NCI-H146 treated with DMSO at 0.1 percent for 48 hours (cell line): Measurements from ENCODE around the gene NR1I3.
A peak's percentile ranks its signal among the peaks of the same experiment; 100 is the strongest.

ENCODE experiments used
- DNase-seq: peaks from one replicate; lab custom pipeline; 2025; ENCODE audit not compliant: unreplicated experiment; lab: John Stamatoyannopoulos, UW

NR1I3 gene

DNA sequence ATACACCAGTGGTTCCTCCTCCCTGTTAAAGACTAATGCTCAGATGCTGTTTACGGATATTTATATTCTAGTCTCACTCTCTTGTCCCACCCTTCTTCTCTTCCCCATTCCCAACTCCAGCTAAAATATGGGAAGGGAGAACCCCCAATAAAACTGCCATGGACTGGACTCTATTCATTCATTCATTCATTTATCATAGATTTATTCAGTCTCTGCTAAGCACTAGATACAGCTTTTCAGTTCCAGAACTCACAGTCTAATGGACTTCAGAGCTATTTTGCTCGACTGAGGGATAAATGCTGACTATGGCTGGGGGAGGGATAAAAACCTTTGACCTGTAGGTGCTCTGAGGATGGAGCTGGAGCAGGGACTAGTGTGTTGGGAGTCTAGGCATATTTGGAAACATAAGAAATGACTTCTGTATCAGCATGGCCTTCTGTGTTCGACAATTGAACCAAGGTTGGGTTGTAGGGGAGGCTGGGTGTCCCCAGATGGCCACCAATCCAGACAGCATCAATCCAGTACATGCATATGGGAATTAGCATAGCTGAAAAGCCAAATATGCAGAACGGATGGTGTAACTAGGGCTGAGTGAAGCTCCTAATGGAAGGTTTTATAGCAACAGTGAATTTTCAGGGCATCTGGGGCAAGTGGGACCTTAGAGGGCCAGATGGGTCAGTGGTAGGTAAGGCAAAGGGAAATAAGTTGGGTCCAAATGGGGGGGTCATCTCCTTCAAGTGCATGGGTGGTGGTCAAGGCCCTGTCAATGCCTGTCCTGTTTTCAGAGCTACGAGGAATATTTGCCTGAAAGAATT, 18.7 kb downstream of the NR1I3 start:
- no peak for DNase-seq

DNA sequence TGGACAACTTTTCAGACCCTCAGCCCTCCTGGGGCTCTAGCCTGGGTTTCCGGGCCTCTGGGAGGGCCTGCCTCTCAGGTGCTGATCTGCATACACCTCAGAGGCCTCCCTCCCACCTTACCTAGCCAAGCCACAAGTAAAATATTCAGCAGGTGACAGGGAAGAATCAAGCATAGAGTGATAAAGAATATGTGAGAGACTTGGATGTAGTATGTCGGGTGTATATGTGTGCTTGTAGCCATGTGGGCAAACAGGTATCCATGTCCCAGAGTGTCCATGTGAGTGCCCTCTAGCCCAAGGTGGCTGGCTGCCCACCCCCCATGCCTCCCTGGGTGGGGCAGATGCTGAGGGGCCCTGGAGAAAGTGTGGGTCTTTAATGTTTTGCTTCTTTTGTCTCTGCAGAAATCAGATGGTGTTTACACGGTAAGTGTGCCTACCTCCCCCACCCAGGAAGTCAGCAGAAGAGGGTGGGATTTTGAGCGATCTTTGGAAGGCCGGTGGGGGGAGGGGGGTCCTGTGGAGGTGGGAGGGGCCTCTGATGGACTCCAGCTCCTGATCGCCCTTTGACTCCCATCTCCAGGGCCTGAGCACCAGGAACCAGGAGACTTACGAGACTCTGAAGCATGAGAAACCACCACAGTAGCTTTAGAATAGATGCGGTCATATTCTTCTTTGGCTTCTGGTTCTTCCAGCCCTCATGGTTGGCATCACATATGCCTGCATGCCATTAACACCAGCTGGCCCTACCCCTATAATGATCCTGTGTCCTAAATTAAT, 19.5 kb downstream of the NR1I3 start:
- DNase-seq, result no peak

DNA sequence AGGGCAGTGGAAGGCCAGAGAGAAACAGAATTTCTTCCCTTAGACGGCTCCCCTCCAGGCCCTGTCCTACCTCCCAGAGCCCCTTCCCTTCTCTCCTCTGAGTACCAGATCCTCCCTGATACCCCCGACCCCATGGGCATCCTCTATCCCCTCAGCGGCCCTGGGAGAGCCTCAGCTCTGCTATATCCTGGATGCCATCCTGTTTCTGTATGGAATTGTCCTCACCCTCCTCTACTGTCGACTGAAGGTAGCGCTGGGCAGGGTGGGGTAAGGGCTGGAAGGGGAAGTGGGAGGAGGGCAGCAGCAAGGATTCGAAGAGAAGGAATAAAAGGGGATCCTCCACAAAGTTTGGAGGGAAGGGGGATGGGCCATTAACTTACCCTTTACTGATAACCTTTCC, 20.2 kb downstream of the NR1I3 start:
- DNase-seq, result no peak

DNA sequence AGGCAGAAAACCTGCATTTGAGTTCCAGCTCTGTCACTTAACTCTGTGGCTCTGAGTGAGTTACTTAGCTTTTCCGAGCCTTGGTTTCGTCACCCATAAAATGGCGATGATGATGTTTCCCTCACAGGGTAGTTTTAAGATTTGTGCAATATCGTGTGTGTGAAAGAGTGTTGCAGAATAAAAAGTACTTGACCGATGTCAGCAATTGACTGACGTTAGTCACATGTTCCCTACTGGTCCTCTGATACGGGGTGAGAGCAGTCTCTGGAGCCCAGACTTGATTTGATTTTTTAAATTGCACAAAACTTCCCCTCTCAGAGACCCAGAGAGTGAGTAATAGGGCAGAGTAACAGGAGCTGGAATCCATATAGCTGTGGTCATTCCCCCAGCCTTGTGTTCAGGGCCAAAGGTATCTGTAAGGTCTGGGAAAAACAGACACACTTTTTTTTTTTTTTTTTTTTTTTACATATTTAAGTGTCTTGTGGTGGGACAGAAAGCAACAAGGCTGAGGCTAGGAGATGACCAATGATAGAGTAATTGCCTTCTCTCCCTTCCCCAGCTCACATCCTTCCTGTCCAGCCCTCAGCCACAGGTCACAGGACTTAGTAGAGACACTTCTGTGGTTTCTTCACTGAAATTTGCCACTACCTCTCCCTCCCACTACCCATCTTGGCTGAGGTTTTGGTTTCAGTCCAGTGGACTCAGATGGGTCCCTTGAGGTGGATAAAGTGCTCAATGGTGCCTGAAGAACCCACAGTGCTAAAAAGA, 20.9 kb downstream of the NR1I3 start:
- no peak for DNase-seq

DNA sequence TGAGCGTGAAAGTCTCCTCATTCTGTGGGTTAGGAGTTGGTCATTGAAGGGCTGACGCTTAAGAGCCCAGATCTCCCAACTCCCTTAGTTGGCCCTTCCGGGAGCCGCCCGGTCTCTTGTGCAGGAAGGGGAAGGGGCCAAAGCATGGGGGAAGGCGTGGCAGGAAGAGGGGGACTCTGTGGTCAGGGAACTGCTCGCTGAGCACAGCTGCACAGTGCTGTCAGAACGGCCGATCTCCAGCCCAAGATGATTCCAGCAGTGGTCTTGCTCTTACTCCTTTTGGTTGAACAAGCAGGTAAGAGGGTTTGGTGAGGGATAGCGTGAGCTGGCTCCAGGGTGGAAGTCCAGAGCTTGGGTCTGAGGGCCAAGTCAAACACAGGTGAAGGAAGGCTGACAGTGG, 22.9 kb downstream of the NR1I3 start, which contains the start of gene FCER1G:
TSS of gene FCER1G (plus strand) at position 220 of the 400 bp plus-strand sequence. CDS start at position 247, 27 bp downstream.
- DNase-seq, result no peak

DNA sequence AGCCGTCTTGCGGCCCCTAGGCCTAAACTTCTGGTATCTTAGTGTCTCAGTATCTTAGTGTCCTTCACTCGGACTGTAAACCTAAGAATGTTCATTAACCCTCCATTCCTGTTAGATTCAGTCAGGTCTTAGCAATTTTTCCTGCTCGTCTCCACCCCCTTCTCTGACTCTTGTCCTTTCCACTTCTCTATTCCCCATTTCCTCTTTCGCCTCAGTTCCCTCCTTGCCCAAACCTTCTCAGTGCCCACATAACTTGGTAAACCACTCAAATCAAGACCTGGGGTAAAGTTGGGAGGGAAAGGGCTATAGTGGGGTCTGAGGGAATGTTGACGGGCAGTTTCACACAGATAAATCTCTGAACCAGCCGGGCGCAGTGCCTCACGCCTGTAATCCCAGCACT, 23.6 kb downstream of the NR1I3 start:
- DNase-seq, result no peak

DNA sequence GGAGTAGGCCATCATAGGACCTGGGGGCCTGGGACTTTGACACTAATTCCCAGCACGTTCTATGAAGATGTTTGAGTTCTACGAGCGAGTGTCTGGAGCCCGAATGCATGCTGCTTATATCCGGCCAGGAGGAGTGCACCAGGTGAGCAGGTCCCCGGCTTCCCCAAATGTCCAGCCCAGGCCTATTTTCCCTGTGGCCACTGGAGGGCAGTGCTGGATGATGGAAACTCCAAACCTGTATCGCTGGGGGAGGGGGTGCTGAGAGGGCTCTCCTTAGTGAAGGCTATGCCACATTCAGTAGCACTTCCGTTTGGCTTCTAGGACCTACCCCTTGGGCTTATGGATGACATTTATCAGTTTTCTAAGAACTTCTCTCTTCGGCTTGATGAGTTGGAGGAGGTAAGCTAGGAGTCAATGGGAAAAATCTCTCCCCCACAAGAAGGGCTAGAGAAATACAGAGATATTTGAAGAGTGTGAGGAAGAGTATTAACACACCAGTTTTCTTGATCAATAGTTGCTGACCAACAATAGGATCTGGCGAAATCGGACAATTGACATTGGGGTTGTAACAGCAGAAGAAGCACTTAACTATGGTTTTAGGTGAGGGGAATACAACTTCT, 28.1 kb downstream of the NR1I3 start:
- peak; percentile 62 for DNase-seq

DNA sequence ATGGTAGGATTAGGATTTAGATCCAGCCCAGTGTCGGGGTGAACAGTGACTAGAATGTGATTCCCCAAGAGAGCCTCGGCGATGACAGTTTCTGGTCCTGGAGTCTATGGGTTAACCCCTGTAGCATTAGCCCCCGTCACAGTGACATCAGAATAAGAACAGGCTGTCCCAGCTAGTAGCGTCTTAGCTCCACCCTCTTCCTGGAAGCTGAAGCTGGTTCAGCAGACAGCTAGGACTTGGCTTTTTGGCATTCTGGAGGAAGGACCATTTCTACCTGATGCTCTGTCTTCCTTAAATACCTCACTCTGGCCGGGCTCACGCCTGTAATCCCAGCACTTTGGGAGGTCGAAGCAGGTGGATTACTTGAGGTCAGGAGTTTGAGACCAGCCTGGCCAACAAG, 30.8 kb downstream of the NR1I3 start:
- DNase-seq, result no peak

DNA sequence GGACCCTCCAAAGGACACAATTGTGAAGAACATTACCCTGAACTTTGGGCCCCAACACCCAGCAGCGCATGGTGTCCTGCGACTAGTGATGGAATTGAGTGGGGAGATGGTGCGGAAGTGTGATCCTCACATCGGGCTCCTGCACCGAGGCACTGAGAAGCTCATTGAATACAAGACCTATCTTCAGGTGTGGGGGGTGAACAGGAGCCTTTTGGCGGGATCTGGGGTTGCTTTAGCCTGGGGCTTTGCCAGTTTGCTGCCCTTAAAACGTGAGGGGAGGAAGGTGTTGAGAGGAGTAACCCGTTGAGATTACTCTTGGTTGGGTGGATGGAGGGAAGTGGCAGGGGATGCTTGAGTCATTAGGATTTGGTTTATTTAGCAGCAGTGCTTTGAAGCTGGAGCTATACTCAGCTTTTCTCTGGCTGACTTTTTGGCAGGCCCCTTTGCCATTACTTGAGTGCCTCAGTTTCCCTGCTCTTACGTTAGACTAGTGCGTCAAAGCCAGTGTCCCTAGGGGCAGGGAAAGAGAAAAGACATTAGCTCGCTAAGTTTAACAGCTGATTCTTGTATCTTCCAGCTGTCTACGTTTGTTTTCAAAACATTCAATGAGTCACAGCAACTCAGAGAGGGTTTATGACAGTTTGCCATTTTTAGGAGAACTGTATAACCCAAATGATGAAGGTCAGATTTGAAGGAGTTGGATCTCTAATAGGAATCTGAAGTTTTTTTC, 31.4 kb downstream of the NR1I3 start:
- no peak for DNase-seq

DNA sequence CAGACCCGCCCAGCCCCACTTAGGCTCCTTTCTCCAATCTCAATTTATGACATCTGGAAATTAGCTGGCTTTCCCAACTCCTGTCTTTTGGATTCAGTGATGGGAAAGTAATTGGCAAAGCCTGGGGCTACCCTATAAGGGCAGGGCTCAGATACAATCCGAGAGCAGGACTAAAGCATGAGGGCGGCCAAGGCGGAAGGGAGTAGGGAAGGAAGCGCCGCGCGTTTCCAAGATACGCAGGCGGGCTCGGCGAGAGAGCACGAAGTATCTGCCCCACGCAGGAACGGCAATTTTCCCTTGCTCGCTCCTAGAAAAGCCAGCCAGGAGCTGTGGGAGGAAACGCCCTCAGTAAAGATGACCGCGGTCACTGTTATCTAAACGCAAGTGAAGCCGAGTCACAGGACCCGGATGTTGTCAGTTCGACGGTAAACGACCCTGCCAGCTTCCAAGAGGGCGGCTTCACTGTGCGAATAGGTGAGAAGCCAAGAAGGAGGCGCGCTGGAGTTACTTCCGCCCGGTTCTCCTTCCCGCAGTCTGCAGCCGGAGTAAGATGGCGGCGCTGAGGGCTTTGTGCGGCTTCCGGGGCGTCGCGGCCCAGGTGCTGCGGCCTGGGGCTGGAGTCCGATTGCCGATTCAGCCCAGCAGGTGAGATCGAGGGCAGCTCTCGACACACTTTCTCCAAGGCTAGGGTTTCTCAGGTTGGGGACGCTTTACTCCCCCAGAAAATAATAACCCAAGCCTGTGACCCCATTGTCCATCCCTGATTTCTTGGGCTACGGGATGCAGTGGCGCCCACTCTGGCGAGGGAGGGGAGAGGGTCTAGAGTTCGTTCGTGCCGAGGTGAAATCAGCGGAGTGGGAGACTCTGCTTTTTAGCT, 35.9 kb downstream of the NR1I3 start, which contains the start of gene NDUFS2:
TSS of gene NDUFS2 (plus strand) at position 532 of the 877 bp plus-strand sequence. CDS start at position 551, 19 bp downstream.
- DNase-seq, result peak; percentile 95

DNA sequence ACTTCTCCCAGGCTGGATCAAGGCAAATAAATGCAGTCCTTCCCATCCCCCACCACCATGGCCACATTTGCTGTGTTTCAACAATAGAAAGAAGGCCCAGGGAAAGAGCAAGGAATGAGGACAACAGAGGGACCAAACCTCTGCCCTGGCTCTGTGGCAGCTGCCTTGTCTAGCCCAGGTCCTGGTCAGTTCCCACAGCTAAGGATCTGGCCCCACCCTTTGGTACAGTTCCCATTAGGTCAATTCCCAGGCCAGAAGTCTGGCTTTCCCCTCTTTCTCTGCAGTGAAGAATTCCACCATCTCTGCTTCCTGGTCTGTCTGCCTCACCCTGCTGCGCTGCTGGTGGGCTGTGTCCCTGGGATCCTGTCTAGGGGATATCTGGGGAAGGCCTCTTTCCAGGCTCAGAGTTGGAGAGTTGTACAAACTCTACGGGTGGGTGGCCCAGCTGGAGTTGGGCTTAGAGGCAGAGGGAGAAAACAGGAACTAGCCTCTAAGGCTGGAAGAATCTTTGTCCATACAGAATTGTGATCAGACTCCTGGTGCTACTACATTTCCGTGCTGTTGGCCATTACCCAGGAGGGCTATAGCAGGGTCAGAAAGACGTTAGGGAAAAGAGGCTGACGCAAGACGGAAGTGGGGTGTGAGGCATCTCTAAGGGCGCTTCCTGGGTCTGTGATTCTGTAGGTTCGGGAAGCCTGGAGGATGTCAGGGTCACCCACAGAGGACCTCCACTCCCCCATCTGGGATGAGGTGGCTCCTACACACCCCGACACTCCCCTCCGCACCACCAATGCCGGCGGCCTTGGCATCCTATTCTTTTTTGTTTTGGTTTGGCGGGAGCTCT, 36.8 kb downstream of the NR1I3 start:
- DNase-seq, result no peak

DNA sequence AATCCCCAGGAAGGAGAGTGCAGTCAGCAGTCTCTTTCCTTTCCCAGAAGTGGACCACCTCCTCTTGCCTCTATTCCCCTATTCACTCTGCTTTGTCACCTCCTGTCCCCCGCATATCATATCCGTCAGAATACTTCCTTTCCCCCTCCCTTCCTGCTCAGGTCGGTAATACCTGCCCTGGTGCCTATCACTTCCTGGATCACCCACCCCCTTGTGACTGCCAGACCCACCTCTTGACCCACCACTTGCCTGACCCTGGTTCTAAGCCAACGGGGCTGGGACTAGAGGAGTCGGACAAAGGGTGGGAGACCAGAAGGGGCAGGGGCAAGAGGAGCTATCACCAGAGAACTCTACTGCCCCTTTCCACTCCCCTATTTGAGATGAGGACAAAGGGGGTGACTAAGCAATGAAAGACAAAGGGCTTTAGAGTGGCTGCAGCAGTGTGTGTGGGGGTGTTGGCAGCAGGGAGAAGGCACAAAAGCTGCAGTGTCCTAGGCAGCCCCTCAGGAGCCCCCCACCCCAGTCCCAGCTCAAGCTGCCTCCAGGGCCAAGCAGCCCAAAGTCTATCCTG, 37.5 kb downstream of the NR1I3 start:
- DNase-seq, result no peak

DNA sequence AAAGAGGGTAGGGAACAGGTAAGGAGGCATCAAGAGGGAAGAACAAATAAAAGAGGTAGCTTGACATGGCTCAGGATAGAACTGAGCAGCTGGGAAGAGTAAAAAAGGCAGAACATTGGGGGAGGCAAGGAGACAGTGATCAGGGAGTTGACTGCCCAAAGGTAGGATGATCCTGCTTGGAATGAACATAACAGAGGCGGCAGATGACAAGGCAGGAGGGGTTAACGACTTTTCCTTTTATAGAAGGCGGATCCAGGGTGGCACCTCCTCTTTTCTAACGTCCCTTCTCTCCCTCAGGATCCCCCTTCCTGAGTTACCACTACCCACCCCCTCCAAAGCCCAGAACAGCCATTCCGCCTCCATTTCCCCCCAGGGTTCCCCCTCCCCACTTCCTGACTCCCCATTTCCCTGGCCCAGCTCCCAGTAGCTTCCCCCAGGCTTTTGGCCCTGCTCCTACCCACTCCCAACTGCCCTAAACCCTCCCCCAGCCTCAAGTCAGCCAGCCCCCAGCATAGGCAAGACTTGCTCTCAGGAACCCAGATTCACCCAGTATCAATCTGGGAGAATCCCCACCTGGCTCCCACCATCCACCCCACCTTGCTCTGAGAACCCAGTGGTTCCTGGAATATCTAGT, 38.4 kb downstream of the NR1I3 start:
- no peak for DNase-seq

DNA sequence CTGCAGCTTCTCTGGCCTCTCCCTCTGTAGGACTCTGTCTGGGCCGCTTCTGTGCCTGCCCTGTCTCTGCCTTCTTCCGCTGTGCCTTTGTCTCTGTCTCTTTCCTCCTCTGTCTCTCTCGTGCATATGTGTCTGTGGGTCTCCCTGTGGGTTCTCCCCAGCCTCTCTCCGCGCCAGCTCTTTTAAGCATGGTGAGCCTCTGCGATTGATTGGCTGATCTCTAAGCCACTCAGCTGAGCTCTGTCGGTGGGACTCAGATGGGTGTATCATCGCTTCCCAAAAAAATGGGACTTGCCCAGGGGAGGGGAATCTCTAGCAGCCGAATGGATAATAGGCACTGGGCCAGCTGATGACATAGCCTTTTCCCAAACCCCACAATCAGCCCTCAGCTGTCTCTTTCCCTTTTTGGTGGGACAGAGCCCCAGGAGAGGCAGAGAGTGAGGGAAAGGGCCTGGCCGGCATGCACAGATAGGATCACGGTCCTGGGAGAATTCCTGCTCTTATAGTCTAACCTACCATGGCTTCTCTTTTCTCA, 39.0 kb downstream of the NR1I3 start, which contains the start of gene ADAMTS4:
TSS of gene ADAMTS4 (minus strand) at position 158 of the 535 bp plus-strand sequence. CDS start 427 bp downstream, outside the sequence.
- DNase-seq, result no peak

DNA sequence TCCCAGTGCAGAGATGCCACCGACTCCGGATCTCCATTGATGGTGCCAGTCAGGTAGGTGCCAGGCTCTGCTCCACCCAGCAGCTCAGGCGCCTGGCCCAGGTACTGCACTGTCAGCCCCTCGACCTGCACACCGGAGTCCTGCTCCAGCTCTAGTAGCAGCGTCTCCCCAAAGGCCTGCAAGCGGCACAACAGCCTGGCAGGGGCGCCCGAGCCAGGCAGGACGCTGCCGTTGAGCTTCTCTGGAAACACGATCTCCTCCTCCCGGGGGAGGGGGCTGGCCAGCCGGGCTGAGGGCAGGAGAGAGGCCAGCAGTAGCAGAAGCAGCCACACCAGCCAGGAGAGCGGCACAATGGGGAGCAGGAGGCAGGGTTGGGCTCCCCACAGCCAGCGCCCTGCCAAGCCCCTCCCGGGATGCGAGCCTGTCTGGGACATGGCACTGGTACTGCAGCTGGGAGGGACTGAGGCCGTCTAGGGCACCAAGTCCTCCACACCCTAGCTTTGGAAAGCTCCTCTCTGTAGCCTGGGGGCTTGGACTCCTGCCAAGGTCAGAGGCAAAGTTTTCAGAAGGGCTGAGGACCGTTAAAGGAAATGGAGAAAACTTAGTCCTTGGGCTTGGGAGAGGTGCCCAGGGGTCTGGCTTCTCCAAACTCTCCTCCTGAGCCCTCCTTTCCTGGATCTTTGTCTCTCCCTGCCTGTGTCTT, 39.7 kb downstream of the NR1I3 start:
- DNase-seq, result no peak

DNA sequence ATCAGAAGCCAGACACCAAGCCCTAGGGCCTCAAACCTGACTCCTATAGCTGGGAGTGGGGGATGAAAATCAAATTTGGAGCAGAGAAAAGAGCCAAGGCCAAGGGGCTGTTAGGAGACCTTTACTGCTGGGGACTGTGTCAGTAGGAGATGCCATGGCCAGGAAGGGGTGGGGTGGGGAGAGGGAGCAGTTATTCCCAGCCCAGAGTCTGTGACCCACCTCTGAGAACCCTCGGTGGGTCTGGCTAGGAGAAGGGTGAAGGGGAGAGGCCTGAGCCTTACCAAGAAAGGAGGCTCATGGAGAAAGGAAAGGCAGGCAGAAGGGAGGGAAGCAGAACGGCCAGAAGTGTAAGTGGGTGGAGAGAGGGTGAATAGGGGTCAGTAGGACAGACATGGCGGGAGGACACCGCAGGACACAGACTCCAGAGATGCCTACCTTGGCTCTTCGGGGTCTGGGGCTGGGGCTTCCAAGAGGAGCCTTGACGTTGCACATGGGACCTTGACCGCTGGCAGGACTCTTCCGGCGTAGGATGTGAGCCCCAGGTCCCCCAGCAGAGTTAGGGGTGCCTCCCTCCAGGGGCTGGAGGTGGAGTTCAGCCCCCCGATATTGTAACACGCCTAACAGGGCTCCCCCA, 40.3 kb downstream of the NR1I3 start:
- no peak for DNase-seq
